Measurements from ENCODE around the gene PRRG2.

Gene PRRG2

DNA sequence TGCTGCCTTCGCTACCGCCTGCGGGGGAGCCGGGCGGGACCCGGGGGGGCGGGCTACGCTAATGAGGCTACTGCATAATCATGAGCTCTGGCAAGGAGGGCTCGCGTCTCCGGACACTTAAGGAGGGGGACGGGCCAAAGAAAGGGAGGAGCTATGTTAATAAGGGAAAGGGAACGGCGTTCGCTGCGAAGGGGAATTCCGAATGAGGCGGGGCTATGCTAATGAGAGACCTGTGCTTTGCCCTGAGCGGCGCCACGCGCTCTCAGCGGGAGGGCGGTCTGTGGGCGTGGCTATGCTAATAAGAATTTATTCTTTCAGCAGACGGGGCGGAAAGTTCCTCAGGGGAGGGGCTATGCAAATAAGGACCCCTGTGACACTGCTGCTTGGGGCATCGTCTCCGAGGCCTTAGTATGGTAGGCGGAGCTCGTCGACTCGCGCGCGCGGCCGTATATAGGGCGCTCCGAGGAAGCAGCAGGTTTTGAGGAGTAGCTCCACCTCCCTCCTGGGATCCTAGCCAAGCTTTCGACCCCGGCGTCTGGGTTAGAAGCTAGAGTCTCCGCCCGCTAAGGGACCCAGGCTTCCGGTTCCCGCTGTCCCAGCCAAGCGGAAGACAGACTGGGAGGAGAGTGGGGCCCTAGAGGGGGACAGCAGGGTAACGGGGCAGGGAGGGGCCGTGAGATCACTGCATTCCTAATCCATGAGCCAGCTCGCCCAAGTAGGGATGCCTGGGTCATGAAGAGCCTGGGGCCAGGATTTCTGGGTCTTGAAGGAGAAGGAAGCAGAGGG is 59.2 kb downstream of the PRRG2 start, which contains the start of gene RRAS:
Gene RRAS, minus strand, starts transcription at position 31 of the 786 bp plus-strand sequence. CDS start 45 bp downstream, outside the sequence.
- DNase-seq (ENCODE audit: low spot score) = peak; percentile 100
